G401 (cell line): ENCODE results near the gene CAPN8. TPM values are rescaled to one million over a fixed set of nuclear protein-coding genes. Genes with fewer than 3 reads are reported as not detected.

Experiments used
- DNase-seq: peaks from one replicate; pipeline ENCODE4 v3.0.0-alpha.2; 2015; ENCODE audit warnings: low spot score
- in situ Hi-C: cut with HindIII; loops from 2 replicates; pipeline ENCODE4 v1.10.0; 2016; ENCODE audit warnings: low sequenced_read_pairs, mixed read lengths
- total RNA-seq: library from RNA; depleted of rRNA; stranded (reverse); fragments of >200 nt; shearing (Covaris generic); gene quantifications from 2 replicates; pipeline ENCODE4 v1.2.3, GENCODE V29; 2014

The CAPN8 gene
- total RNA-seq, 1 experiment from 2014 or later, result not detected

GRCh38 chr1:223704921-223705878 is 39.7 kb upstream of the CAPN8 start:
- DNase-seq, result peak; percentile 83
- in situ Hi-C loops, result no loop called here

GRCh38 chr1:223703668-223704013 is 38.1 kb upstream of the CAPN8 start:
- no peak for DNase-seq

GRCh38 chr1:223702735-223703667 is 37.5 kb upstream of the CAPN8 start:
- in situ Hi-C loops, result no loop called here
- DNase-seq, result no peak

More at GRCh38 chr1:223703668-223704013, 38.1 kb upstream of the CAPN8 start:
- in situ Hi-C loops, result no loop called here

- DNase-seq, result peak; percentile 43
- in situ Hi-C loops, result no loop called here
Observed at GRCh38 chr1:223700942-223701637, 35.6 kb upstream of the CAPN8 start.

- in situ Hi-C loops, result no loop called here
- DNase-seq, result no peak
Observed at GRCh38 chr1:223700388-223700918, 35.0 kb upstream of the CAPN8 start.

GRCh38 chr1:223695941-223696340 is 30.4 kb upstream of the CAPN8 start:
- no peak for DNase-seq
- in situ Hi-C loops, result no loop called here

GRCh38 chr1:223695014-223695548 is 29.6 kb upstream of the CAPN8 start:
- DNase-seq, result no peak
- in situ Hi-C loops, result no loop called here

- in situ Hi-C loops, result no loop called here
- no peak for DNase-seq
Observed at GRCh38 chr1:223691121-223691520, 25.6 kb upstream of the CAPN8 start.

- in situ Hi-C loops, result no loop called here
Observed at GRCh38 chr1:223684488-223684792, 18.9 kb upstream of the CAPN8 start.

GRCh38 chr1:223683586-223684487 is 18.3 kb upstream of the CAPN8 start:
- DNase-seq, result peak; percentile 84

More at GRCh38 chr1:223684488-223684792, 18.9 kb upstream of the CAPN8 start:
- no peak for DNase-seq

GRCh38 chr1:223682502-223682901 is 17.0 kb upstream of the CAPN8 start:
- in situ Hi-C loops, result no loop called here
- DNase-seq, result no peak

More at GRCh38 chr1:223683586-223684487, 18.3 kb upstream of the CAPN8 start:
- in situ Hi-C loops, result no loop called here

GRCh38 chr1:223680188-223680587 is 14.7 kb upstream of the CAPN8 start:
- in situ Hi-C loops, result no loop called here
- no peak for DNase-seq

- DNase-seq, result no peak
- in situ Hi-C loops, result no loop called here
Observed at GRCh38 chr1:223678841-223679240, 13.3 kb upstream of the CAPN8 start.

- DNase-seq, result no peak
- in situ Hi-C loops, result no loop called here
Observed at GRCh38 chr1:223674119-223674890, 8.8 kb upstream of the CAPN8 start.

- in situ Hi-C loops, result no loop called here
- DNase-seq, result peak; percentile 35
Observed at GRCh38 chr1:223670458-223671159, 5.1 kb upstream of the CAPN8 start.

- in situ Hi-C loops, result no loop called here
- DNase-seq, result peak; percentile 43
Observed at GRCh38 chr1:223669003-223669795, 3.7 kb upstream of the CAPN8 start.
